ENCODE measurements around the gene FAF1. TPM values are rescaled to one million over a fixed set of nuclear protein-coding genes. Genes with fewer than 3 reads are reported as not detected.

Gene FAF1
- total and polyA plus RNA-seq, 2 donors (not counting 3 experiments of a cell fraction or from before 2014, with no cell fraction given), result 9.0 to 57.6 TPM

DNA sequence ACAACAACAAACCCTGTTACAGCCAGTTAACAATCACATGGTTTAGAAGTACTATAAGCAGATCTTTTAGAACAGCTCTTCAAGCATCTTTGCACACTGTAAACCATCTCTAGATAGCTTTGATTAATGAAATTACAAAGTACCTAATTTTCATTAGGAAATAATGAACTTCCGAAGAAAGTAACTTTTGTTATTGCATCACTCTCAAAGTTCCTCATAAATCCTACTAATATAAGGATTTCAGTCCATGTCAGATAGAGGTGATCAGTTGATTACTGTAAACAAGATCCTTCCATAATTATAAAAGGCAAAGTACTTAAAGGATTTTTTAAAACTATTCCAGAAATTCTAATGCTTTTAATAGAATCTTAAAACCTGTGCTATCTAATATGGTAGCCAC lies 58.2 kb downstream of the FAF1 start:
- H3K4me3 ChIP-seq (replicated peaks in 1 of 3; ENCODE audit: insufficient read depth in 1 of 3, low read depth in 1 of 3, low read length in 3 of 3), result no peak overlapping the region
- POLR2A ChIA-PET, result no interaction called here
- no peaks in the 10 kb centered on the region for H3K9me1 ChIP-seq (replicated peaks; ENCODE audit: control insufficient read depth, extremely low read depth, insufficient read depth, low read length)
- TF ChIP-seq, protein P1, sequence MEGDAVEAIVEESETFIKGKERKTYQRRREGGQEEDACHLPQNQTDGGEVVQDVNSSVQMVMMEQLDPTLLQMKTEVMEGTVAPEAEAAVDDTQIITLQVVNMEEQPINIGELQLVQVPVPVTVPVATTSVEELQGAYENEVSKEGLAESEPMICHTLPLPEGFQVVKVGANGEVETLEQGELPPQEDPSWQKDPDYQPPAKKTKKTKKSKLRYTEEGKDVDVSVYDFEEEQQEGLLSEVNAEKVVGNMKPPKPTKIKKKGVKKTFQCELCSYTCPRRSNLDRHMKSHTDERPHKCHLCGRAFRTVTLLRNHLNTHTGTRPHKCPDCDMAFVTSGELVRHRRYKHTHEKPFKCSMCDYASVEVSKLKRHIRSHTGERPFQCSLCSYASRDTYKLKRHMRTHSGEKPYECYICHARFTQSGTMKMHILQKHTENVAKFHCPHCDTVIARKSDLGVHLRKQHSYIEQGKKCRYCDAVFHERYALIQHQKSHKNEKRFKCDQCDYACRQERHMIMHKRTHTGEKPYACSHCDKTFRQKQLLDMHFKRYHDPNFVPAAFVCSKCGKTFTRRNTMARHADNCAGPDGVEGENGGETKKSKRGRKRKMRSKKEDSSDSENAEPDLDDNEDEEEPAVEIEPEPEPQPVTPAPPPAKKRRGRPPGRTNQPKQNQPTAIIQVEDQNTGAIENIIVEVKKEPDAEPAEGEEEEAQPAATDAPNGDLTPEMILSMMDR (IDR thresholded peaks at IDR 0.05; ENCODE audit: extremely low read depth in 1 of 2, insufficient read depth in 1 of 2, low read depth in 1 of 2, low read length in 2 of 2), result no peak
- TF ChIP-seq JUN (IDR thresholded peaks at IDR 0.05; ENCODE audit: borderline replicate concordance, insufficient read depth, insufficient read length, low read depth) (no peak), EZH2 (IDR thresholded peaks at IDR 0.05; ENCODE audit: borderline replicate concordance, low read depth, low read length, severe bottlenecking) (no peak), POLR2AphosphoS5 (IDR thresholded peaks at IDR 0.05; ENCODE audit: insufficient read depth, low read depth, low read length) (no peak), GATA2 (IDR thresholded peaks at IDR 0.05; ENCODE audit: insufficient read depth, insufficient read length, low read depth, low read length) (no peak), FOS (IDR thresholded peaks at IDR 0.05; ENCODE audit: borderline replicate concordance, insufficient read depth, low read length) (no peak), MYC (IDR thresholded peaks at IDR 0.05; ENCODE audit: low read depth, low read length) (no peak), POLR2A (IDR thresholded peaks at IDR 0.05; ENCODE audit: low read depth, low read length) (no peak)
- TF ChIP-seq, protein P2, sequence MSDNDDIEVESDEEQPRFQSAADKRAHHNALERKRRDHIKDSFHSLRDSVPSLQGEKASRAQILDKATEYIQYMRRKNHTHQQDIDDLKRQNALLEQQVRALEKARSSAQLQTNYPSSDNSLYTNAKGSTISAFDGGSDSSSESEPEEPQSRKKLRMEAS (IDR thresholded peaks at IDR 0.05; ENCODE audit: insufficient read depth, insufficient read length), result no peak
- peaks cover 2% of the 10 kb centered on the region for H4K20me1 ChIP-seq (replicated peaks; ENCODE audit: control insufficient read depth, extremely low read depth, insufficient read depth, low read length)
- no peak overlapping the region for H3K9ac ChIP-seq (replicated peaks; ENCODE audit: extremely low read depth, insufficient read depth, low read length)
- no peaks in the 10 kb centered on the region for H3K36me3 ChIP-seq (ENCODE audit: control insufficient read depth in 2 of 2, extremely low read depth in 1 of 2, insufficient read depth in 2 of 2, low read length in 2 of 2)
- no TSS peak for BruUV-seq (replicated peaks)
- H3K4me2 ChIP-seq (ENCODE audit: insufficient read depth, low read length), result no peak overlapping the region
- H2AFZ ChIP-seq (ENCODE audit: low read depth, low read length), result no peak overlapping the region
- DNase-seq (ENCODE audit: low read depth, low spot score) (no peak), FAIRE-seq (no peak)
- no peaks in the 10 kb centered on the region for H3K27me3 ChIP-seq (ENCODE audit: control insufficient read depth in 2 of 2, insufficient read depth in 2 of 2, low read length in 2 of 2)
- CTCF ChIA-PET, result no interaction called here
- peaks cover 11% of the 10 kb centered on the region for H3K79me2 ChIP-seq (ENCODE audit: control insufficient read depth, insufficient read depth, low read length)
- no peak overlapping the region for H3K27ac ChIP-seq (ENCODE audit: insufficient read depth, low read depth, low read length)
- dilution Hi-C loops (cut with MboI; ENCODE audit: extremely low pct_ligation_motif_present, low sequenced_read_pairs), result no loop called here
- H3K9me3 ChIP-seq (replicated peaks; ENCODE audit: control insufficient read depth, insufficient read depth, low read length), result no peaks in the 10 kb centered on the region
- H3K4me1 ChIP-seq (ENCODE audit: control insufficient read depth, extremely low read depth, insufficient read depth, low read length), result no peaks in the 10 kb centered on the region
- intact Hi-C loops (cut with micrococcal nuclease), result no loop called here
